ENCODE results near the gene PRKCE. TPM values are rescaled to one million over a fixed set of nuclear protein-coding genes. Genes with fewer than 3 reads are reported as not detected.

PRKCE gene
- total RNA-seq, 1 donor from 2014 or later, result 24.2 TPM

DNA sequence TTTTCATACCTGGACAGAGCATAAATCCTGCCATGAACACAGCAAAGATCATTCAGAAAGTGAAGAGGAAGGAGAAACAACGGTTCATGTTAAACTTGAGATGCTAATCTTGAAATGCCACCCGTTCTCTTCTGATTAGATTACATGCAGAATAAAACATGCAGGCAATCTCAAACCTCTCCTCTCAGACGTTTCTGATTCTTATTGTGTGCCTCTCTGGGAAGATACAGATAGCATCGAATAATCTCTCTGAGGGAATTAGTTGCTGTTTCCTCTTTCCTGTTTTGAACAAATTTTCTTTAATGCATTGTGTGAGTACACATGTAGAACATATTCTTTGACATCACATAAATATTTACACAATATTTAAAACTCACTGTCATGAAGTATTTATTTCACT is 313.4 kb downstream of the PRKCE start:
- TF ChIP-seq, protein P1, sequence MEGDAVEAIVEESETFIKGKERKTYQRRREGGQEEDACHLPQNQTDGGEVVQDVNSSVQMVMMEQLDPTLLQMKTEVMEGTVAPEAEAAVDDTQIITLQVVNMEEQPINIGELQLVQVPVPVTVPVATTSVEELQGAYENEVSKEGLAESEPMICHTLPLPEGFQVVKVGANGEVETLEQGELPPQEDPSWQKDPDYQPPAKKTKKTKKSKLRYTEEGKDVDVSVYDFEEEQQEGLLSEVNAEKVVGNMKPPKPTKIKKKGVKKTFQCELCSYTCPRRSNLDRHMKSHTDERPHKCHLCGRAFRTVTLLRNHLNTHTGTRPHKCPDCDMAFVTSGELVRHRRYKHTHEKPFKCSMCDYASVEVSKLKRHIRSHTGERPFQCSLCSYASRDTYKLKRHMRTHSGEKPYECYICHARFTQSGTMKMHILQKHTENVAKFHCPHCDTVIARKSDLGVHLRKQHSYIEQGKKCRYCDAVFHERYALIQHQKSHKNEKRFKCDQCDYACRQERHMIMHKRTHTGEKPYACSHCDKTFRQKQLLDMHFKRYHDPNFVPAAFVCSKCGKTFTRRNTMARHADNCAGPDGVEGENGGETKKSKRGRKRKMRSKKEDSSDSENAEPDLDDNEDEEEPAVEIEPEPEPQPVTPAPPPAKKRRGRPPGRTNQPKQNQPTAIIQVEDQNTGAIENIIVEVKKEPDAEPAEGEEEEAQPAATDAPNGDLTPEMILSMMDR (IDR thresholded peaks at IDR 0.05; ENCODE audit: unreplicated experiment), result no peak
- H3K36me3 Mint-ChIP-seq (ENCODE audit: low read depth, unreplicated experiment), result no peaks in the 10 kb centered on the region

DNA sequence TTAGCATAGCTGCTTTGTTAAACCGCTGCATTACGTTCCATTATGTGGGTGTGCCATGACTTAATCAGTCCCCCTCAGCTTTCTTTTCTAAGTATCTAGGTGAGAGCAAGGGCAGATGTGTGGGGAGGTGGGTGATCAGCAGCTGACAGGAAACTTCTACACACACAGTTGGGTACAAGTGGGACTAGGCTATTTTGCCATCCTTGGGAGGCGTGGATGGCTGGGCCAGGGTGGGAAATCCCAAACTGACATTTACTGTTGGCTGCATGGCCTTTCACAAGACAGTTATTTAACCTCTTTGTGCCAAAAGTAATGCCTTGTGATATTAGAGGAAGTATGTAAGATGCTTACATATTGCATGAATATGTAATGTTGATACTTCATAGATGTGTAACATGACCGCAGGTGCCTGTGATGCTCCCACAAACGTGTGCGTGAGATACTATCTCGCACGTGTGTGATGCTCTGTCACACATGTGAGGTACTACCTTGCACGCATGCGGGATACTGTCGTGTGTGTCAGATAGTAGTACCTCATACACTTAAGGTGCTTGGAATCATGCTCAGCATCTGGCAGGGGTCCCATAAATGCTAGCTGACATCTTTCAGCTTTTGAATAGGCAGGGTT is 314.5 kb downstream of the PRKCE start:
- Mint-ChIP-seq H3K36me3 (ENCODE audit: low read depth, unreplicated experiment) (no peaks in the 10 kb centered on the region), H3K4me3 (ENCODE audit: unreplicated experiment) (no peak overlapping the region), H3K27ac (ENCODE audit: unreplicated experiment) (no peak overlapping the region)

More for the DNA sequence above, 313.4 kb downstream of the PRKCE start:
- peaks cover 29% of the 10 kb centered on the region for H3K4me1 Mint-ChIP-seq (ENCODE audit: unreplicated experiment)
- no peak for DNase-seq (ENCODE audit: low spot score)
- no peaks in the 10 kb centered on the region for H3K9me3 Mint-ChIP-seq (ENCODE audit: unreplicated experiment)
- H3K27ac Mint-ChIP-seq (ENCODE audit: unreplicated experiment), result peak overlapping the region; percentile 50
- H3K27me3 Mint-ChIP-seq (ENCODE audit: unreplicated experiment), result no peaks in the 10 kb centered on the region
- no peak overlapping the region for H3K4me3 Mint-ChIP-seq (ENCODE audit: unreplicated experiment)

DNA sequence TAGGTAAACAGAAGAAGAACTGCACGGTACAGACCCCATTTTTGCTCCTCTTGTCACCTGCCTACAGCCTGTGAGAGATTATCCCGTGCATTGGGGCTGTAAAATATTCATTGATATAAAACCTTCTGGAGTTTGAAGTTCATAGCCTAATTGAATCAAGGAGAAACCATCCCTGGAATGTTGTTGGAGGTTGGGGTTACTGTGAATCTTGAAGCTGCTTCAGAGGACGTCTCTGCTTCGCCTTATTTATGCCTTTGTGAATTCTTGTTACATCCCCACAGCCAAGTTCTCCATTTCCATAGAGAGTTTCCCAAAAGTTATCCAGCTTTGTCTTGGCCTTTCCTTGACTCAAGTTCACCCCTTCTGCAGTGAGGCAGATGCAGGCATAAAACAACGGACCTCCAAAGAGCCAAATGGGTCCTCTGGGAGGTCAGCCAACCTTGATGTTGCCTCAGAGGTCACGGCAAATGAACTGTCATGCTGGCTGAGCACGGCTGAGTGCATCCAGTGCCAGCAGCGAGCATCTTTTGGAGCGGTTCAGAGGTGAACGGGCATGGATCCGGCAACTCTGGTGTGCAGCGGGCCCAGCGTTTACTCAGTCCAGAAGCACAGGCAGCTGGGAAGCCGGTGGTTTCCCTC is 317.6 kb downstream of the PRKCE start:
- Mint-ChIP-seq H3K27me3 (ENCODE audit: unreplicated experiment) (no peaks in the 10 kb centered on the region), H3K27ac (ENCODE audit: unreplicated experiment) (no peak overlapping the region), H3K4me3 (ENCODE audit: unreplicated experiment) (no peak overlapping the region), H3K4me1 (ENCODE audit: unreplicated experiment) (peaks cover 23% of the 10 kb centered on the region), H3K9me3 (ENCODE audit: unreplicated experiment) (no peaks in the 10 kb centered on the region), H3K36me3 (ENCODE audit: low read depth, unreplicated experiment) (no peaks in the 10 kb centered on the region)
- DNase-seq (ENCODE audit: low spot score), result no peak
- TF ChIP-seq, protein P1 (IDR thresholded peaks at IDR 0.05; ENCODE audit: unreplicated experiment), result no peak

More for the DNA sequence above, 314.5 kb downstream of the PRKCE start:
- Mint-ChIP-seq H3K4me1 (ENCODE audit: unreplicated experiment) (peaks cover 29% of the 10 kb centered on the region), H3K9me3 (ENCODE audit: unreplicated experiment) (no peaks in the 10 kb centered on the region), H3K27me3 (ENCODE audit: unreplicated experiment) (no peaks in the 10 kb centered on the region)
- TF ChIP-seq, protein P1 (IDR thresholded peaks at IDR 0.05; ENCODE audit: unreplicated experiment), result no peak
- DNase-seq (ENCODE audit: low spot score), result no peak

DNA sequence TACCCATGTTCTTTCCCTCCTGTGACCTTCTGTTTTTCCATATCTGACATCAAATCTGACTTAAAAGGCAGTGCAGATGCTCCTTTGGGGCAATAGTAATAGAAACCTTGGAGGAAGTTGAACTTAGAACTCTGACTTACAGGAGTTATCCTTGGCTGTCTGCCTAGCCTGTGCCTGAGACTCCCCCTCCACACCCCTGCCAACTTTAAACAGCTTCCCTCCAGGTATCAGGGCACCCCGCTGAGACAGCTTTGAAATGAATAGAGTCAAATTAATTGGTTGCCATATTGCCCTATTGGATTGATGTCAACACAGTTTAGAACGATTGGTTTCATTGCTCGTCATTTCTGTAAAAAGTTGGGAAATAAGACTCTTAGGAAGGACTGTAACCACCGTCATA is 322.0 kb downstream of the PRKCE start:
- no peak overlapping the region for H3K27ac Mint-ChIP-seq (ENCODE audit: unreplicated experiment)
- no peaks in the 10 kb centered on the region for H3K36me3 Mint-ChIP-seq (ENCODE audit: low read depth, unreplicated experiment)
- TF ChIP-seq, protein P1 (IDR thresholded peaks at IDR 0.05; ENCODE audit: unreplicated experiment), result no peak
- H3K4me3 Mint-ChIP-seq (ENCODE audit: unreplicated experiment), result no peak overlapping the region
- H3K27me3 Mint-ChIP-seq (ENCODE audit: unreplicated experiment), result no peaks in the 10 kb centered on the region
- H3K9me3 Mint-ChIP-seq (ENCODE audit: unreplicated experiment), result no peaks in the 10 kb centered on the region
- peaks cover 3% of the 10 kb centered on the region for H3K4me1 Mint-ChIP-seq (ENCODE audit: unreplicated experiment)
- DNase-seq (ENCODE audit: low spot score), result no peak

DNA sequence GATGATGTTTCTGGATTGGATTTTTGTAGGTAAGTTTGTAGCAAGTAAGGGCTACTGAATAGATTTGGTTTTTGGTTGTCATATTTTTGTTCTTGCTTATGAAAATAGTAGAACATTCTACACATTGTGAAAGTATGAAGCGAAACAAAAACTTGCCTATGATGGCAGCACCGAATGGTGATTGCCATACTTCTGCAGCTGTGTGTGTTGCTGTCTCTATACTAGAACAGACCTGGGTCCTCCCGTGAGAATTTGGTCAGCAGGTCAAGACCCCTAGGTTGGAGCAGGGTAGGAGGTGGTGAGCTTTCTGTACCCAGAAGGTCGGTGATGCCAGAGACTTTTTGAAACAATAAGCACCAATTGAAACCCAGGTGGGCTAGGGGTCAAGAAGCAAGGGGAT is 322.6 kb downstream of the PRKCE start:
- Mint-ChIP-seq H3K36me3 (ENCODE audit: low read depth, unreplicated experiment) (no peaks in the 10 kb centered on the region), H3K9me3 (ENCODE audit: unreplicated experiment) (no peaks in the 10 kb centered on the region), H3K27me3 (ENCODE audit: unreplicated experiment) (peaks cover 2% of the 10 kb centered on the region), H3K4me3 (ENCODE audit: unreplicated experiment) (no peak overlapping the region), H3K4me1 (ENCODE audit: unreplicated experiment) (peaks cover 3% of the 10 kb centered on the region), H3K27ac (ENCODE audit: unreplicated experiment) (no peak overlapping the region)
- no peak for DNase-seq (ENCODE audit: low spot score)
- TF ChIP-seq, protein P1 (IDR thresholded peaks at IDR 0.05; ENCODE audit: unreplicated experiment), result no peak

Data from endothelial cell (in vitro differentiated cells).